Measurements from ENCODE around the gene COMT.

Gene COMT

GRCh38 chr22:20010307-20011122 is 68.9 kb downstream of the COMT start:
- TF ChIP-seq POLR2A (IDR thresholded peaks at IDR 0.05; ENCODE audit: low read depth, low read length), result no peak
- no peak for TF ChIP-seq TAF1 (IDR thresholded peaks at IDR 0.05; ENCODE audit: borderline replicate concordance, low read depth, low read length)
- TF ChIP-seq POLR2AphosphoS5 (IDR thresholded peaks at IDR 0.05; ENCODE audit: low read depth, low read length), result no peak
- no peak for DNase-seq (ENCODE audit: insufficient read length)
- no peak for FAIRE-seq

- FAIRE-seq, result no peak
- no peak for TF ChIP-seq POLR2A (IDR thresholded peaks at IDR 0.05; ENCODE audit: low read depth, low read length)
- TF ChIP-seq POLR2AphosphoS5 (IDR thresholded peaks at IDR 0.05; ENCODE audit: low read depth, low read length), result no peak
- TF ChIP-seq TAF1 (IDR thresholded peaks at IDR 0.05; ENCODE audit: borderline replicate concordance, low read depth, low read length), result no peak
- no peak for DNase-seq (ENCODE audit: insufficient read length)
These were observed 69.8 kb downstream of the COMT start for GRCh38 chr22:20011123-20011992.

DNA sequence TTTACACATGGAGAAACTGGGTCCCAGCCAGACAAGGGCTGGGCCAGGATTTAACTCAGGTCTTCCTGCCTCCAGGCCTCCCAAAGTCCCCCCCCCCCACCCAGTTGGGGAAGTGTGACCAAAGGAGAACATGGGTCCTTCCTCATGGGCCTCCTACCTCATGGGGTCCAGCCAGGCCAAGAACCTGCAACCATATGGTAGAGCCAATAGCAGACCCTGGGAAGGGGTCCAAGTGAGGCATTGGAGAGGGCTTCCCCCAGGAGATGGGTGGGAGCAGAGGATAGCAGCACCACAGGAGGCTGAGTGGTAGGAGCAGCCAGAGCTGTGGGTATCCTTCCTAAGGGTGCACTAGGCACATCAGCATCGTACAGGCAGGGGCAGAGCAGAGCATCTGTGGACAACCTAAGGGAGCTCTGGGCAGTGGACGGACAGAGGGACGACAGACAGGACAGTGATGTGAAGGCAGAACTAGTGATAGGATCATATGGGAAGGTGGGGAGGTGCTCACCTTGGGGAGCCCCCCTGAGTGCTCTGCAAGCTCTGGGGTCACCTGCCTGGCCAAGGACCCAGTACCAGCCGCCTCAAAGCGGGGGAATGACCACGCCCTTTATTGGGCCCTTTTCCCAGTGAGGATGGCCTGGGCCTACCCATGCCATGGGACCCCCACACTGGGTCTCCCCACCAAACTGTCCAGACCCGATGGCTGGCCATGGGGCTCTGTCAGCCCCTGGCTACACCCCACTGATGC is 70.6 kb downstream of the COMT start:
- no peak for FAIRE-seq
- no peak for DNase-seq (ENCODE audit: insufficient read length)

DNA sequence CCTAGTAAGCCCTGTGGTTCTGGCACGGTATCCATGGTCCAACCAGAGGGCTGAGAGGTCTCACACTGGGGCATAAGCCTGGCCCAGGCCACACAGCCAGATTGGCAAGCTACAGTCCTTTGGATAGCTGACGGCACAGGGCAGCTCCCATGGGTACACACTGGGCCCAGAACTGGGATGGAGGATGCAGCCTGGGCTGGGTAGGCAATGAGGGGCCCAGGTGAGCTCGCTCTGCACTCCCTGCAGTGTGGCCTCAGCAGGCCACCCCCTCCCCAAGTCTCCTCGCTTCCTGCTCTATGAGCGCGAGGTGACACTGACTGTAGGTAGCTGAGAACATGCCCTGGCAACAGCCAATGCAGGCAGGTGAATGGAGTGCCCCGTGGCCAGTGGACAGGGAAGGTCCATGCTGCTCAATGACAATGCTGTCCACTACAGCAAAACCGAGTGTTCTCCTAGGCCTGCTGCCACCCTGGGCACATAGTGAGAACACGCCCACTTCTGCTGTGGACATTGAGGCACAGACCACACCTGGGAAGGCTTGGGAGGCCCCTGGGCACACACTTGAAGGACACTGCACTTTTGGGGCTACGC is 71.3 kb downstream of the COMT start:
- DNase-seq (ENCODE audit: insufficient read length), result no peak
- TF ChIP-seq POLR2A (IDR thresholded peaks at IDR 0.05; ENCODE audit: low read depth, low read length), result no peak
- TF ChIP-seq POLR2AphosphoS5 (IDR thresholded peaks at IDR 0.05; ENCODE audit: low read depth, low read length), result no peak
- TF ChIP-seq TAF1 (IDR thresholded peaks at IDR 0.05; ENCODE audit: borderline replicate concordance, low read depth, low read length), result no peak
- no peak for FAIRE-seq

More for the DNA sequence above, 70.6 kb downstream of the COMT start:
- TF ChIP-seq POLR2A (IDR thresholded peaks at IDR 0.05; ENCODE audit: low read depth, low read length) (no peak), POLR2AphosphoS5 (IDR thresholded peaks at IDR 0.05; ENCODE audit: low read depth, low read length) (no peak), TAF1 (IDR thresholded peaks at IDR 0.05; ENCODE audit: borderline replicate concordance, low read depth, low read length) (no peak)

DNA sequence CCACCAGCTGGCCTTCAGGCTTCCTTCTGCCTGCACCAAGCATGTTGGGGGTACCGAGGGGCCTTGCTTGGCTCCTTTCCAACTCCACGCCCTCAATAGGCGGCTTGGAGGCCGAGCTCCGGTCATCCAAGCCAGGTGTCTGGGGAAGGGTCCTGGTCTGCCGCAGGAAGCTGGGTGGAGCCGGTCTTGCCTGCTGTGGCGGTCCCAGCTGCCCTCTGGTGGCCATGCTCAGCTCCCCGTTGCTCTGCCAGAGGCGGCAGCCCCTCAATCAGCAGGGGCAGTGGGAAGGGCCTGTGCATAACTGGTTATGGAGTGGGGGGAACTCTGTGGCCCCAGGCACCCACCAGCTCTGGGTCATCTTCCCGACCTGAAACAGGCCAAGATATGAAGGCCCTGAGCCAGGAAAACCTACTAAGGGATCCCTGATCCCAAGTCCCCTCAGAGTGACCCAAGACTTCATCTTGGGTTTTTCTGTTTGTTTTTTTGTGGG is 71.9 kb downstream of the COMT start:
- TF ChIP-seq POLR2A (IDR thresholded peaks at IDR 0.05; ENCODE audit: low read depth, low read length) (no peak), TAF1 (IDR thresholded peaks at IDR 0.05; ENCODE audit: borderline replicate concordance, low read depth, low read length) (no peak), POLR2AphosphoS5 (IDR thresholded peaks at IDR 0.05; ENCODE audit: low read depth, low read length) (no peak)
- DNase-seq (ENCODE audit: insufficient read length) (no peak), FAIRE-seq (no peak)

- no peak for DNase-seq (ENCODE audit: insufficient read length)
- TF ChIP-seq TAF1 (IDR thresholded peaks at IDR 0.05; ENCODE audit: borderline replicate concordance, low read depth, low read length) (no peak), POLR2A (IDR thresholded peaks at IDR 0.05; ENCODE audit: low read depth, low read length) (no peak), POLR2AphosphoS5 (IDR thresholded peaks at IDR 0.05; ENCODE audit: low read depth, low read length) (no peak)
- no peak for FAIRE-seq
These were observed 73.1 kb downstream of the COMT start for GRCh38 chr22:20014526-20015186.

DNA sequence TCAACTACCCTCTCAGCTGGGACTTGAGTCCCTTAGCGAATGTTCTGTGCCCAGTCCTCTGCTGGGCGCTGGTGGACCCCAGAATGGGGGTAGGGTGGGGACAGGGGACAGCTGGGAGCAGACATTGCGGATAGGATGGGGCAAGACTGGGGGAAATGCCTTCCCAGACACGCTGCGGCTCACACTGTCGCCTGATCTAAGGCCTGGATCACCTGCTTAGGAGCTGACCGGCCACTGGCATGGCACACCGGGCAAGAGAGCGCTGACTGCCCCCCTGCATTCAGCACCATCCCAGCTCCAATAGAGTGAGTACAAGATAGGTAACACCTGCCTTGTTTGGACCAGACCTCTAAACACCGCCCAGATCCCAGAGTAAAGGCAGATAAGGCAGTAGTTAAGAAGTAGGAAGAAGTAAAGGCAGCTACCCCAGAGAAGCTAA is 73.6 kb downstream of the COMT start:
- FAIRE-seq (no peak), DNase-seq (ENCODE audit: insufficient read length) (no peak)
- TF ChIP-seq POLR2A (IDR thresholded peaks at IDR 0.05; ENCODE audit: low read depth, low read length) (no peak), TAF1 (IDR thresholded peaks at IDR 0.05; ENCODE audit: borderline replicate concordance, low read depth, low read length) (no peak), POLR2AphosphoS5 (IDR thresholded peaks at IDR 0.05; ENCODE audit: low read depth, low read length) (no peak)

DNA sequence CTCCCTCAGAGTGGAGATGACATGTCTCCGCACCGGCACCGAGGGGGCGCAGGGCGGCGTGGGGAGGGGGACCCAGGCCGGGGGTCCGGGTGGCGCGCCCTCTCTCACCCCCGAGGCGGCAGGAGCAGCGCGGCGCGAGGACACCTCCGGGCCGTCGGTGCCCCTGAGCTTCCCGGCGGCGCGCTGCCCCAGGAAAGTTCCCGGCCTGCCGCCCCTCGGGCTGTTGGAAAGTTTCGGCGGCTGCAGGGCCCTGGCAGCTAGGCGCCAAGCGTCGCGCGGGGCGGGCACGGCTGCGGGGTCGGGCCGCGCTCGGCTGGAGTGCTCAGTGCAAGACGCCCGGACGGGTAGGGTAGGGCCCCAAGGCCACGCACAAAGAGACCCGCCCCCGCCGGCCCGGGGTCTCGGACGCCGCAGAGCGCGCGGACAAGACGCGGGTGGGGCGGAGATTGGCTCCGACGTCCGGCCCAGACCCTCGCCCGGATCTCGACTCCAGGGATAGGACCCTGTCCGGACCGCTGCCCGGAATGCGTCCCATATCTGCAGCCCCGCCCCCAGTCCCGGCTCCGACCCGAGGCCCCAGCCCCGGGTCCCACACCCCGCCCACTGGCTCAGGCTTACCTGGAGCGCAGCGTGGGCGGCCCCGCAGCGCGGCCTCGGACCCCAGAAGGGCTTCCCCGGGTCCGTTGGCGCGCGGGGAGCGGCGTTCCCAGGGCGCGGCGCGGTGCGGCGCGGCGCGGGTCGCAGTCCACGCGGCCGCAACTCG is 74.6 kb downstream of the COMT start:
- TF ChIP-seq POLR2A (IDR thresholded peaks at IDR 0.05; ENCODE audit: low read depth, low read length), result no peak
- no peak for TF ChIP-seq POLR2AphosphoS5 (IDR thresholded peaks at IDR 0.05; ENCODE audit: low read depth, low read length)
- no peak for TF ChIP-seq TAF1 (IDR thresholded peaks at IDR 0.05; ENCODE audit: borderline replicate concordance, low read depth, low read length)
- DNase-seq (ENCODE audit: insufficient read length) (no peak), FAIRE-seq (no peak)

GRCh38 chr22:20016734-20017621 is 75.4 kb downstream of the COMT start, which contains the start of gene ARVCF:
Gene ARVCF, minus strand, starts transcription at chr22:20016823. Its CDS starts 26,029 bp downstream, at chr22:19990794.
- TF ChIP-seq POLR2AphosphoS5 (IDR thresholded peaks at IDR 0.05; ENCODE audit: low read depth, low read length), result no peak
- no peak for TF ChIP-seq POLR2A (IDR thresholded peaks at IDR 0.05; ENCODE audit: low read depth, low read length)
- TF ChIP-seq TAF1 (IDR thresholded peaks at IDR 0.05; ENCODE audit: borderline replicate concordance, low read depth, low read length), result no peak
- DNase-seq (ENCODE audit: insufficient read length), result peak; percentile 99
- FAIRE-seq, result peak; percentile 98

All from GM12892 (cell line).